HFF-Myc (cell line): ENCODE measurements around the gene LENG1.
A peak's percentile ranks its signal among the peaks of the same experiment; 100 is the strongest.

ENCODE experiments used
- DNase-seq: peaks from one replicate; pipeline ENCODE4 v3.0.0-alpha.2; 2011; ENCODE audit warnings: low read depth; ENCODE audit errors: extremely low read depth
- H3K4me3 ChIP-seq: replicated peaks from 2 replicates; pipeline ENCODE4 v1.5.1; 2011; ENCODE audit warnings: low read depth, mild to moderate bottlenecking, control low read depth, low read length
- TF ChIP-seq, protein P1 (sequence below): IDR thresholded peaks from 2 replicates; pipeline ENCODE4 v1.5.1; 2012; ENCODE audit warnings: mild to moderate bottlenecking, low read depth, low read length, control low read depth; ENCODE audit errors: missing control alignments

The LENG1 gene

GRCh38 chr19:54149021-54149812 lies 10.3 kb downstream of the LENG1 start:
- TF ChIP-seq, protein P1, sequence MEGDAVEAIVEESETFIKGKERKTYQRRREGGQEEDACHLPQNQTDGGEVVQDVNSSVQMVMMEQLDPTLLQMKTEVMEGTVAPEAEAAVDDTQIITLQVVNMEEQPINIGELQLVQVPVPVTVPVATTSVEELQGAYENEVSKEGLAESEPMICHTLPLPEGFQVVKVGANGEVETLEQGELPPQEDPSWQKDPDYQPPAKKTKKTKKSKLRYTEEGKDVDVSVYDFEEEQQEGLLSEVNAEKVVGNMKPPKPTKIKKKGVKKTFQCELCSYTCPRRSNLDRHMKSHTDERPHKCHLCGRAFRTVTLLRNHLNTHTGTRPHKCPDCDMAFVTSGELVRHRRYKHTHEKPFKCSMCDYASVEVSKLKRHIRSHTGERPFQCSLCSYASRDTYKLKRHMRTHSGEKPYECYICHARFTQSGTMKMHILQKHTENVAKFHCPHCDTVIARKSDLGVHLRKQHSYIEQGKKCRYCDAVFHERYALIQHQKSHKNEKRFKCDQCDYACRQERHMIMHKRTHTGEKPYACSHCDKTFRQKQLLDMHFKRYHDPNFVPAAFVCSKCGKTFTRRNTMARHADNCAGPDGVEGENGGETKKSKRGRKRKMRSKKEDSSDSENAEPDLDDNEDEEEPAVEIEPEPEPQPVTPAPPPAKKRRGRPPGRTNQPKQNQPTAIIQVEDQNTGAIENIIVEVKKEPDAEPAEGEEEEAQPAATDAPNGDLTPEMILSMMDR: no peak
- H3K4me3 ChIP-seq: no peak overlapping the region
- DNase-seq: no peak

GRCh38 chr19:54148158-54148557 lies 11.4 kb downstream of the LENG1 start:
- H3K4me3 ChIP-seq: no peak overlapping the region
- TF ChIP-seq, protein P1: no peak
- no peak for DNase-seq

DNA sequence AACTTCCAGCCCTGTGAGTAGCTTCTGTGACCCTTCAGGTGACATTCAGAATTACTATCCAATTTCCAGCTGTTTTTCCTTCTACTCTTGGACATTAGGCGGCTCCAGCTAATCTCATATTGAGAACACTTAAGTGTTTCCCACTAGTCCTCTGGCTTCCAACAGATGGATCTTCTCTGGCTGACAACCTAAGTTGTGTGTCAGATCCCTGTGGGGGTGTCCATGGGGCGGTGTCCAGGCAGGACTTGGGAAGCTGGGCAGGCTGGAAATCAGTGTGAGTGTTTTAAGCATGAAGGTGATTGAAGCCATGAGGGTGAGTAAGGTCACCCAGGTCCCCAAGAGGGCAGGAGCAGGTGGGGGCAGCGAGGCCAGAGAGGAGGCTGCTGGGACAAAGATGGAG lies 11.8 kb downstream of the LENG1 start:
- H3K4me3 ChIP-seq: no peak overlapping the region
- DNase-seq: no peak
- TF ChIP-seq, protein P1: no peak

GRCh38 chr19:54145541-54146158 lies 13.9 kb downstream of the LENG1 start:
- TF ChIP-seq, protein P1: no peak
- DNase-seq: no peak
- H3K4me3 ChIP-seq: no peak overlapping the region

- no peak for DNase-seq
- TF ChIP-seq, protein P1: no peak
- H3K4me3 ChIP-seq: no peak overlapping the region
Measured at GRCh38 chr19:54142166-54142780, 17.2 kb downstream of the LENG1 start.

DNA sequence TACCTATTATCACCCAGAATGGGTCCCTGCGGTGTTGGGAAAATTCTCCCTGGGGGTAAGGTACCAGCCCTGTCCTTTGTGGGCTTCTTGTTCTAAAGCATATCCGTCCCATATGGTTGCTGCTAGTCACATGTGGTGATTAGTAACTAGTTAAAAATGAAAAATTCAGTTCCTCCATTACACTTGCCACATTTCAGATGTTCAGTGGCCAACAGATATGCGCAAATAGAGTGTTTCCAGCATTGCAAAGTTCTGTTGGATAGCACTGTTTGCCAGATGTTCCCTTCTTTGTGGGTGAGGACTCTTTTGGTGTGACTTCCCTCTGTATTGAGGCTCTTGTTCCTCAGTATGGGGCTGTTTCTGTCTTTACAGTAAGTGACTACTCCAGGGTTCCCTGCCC lies 18.2 kb downstream of the LENG1 start:
- TF ChIP-seq, protein P1: no peak
- H3K4me3 ChIP-seq: peak overlapping the region; percentile 14; the same call in 1 of the 2 replicates
- peak; percentile 56 for DNase-seq
